Glutamatergic neuron (in vitro differentiated cells): ENCODE data around the gene AJM1. TPM values are rescaled to one million over a fixed set of nuclear protein-coding genes. Genes with fewer than 3 reads are reported as not detected.

Source experiments
- DNase-seq: peaks from one replicate; pipeline ENCODE4 v3.0.0; 2022
- H3K27ac Mint-ChIP-seq: one replicate; pipeline ENCODE4 v1.8.0; 2020; ENCODE audit warnings: mild to moderate bottlenecking, mixed read lengths, inconsistent platforms; ENCODE audit not compliant: unreplicated experiment
- H3K27me3 Mint-ChIP-seq: one replicate; pipeline ENCODE4 v1.8.0; 2020; ENCODE audit warnings: mild to moderate bottlenecking, moderate library complexity, mixed read lengths, inconsistent platforms; ENCODE audit not compliant: unreplicated experiment
- H3K36me3 Mint-ChIP-seq: one replicate; pipeline ENCODE4 v1.8.0; 2020; ENCODE audit warnings: mild to moderate bottlenecking, mixed read lengths, inconsistent platforms; ENCODE audit not compliant: unreplicated experiment
- H3K4me1 Mint-ChIP-seq: one replicate; pipeline ENCODE4 v1.8.0; 2020; ENCODE audit warnings: mild to moderate bottlenecking, low read depth, mixed read lengths, inconsistent platforms; ENCODE audit not compliant: unreplicated experiment
- H3K4me3 Mint-ChIP-seq: one replicate; pipeline ENCODE4 v1.8.0; 2020; ENCODE audit warnings: mild to moderate bottlenecking, mixed read lengths, inconsistent platforms; ENCODE audit not compliant: unreplicated experiment
- H3K9me3 Mint-ChIP-seq: one replicate; pipeline ENCODE4 v1.8.0; 2020; ENCODE audit warnings: mild to moderate bottlenecking, moderate library complexity, mixed read lengths, inconsistent platforms; ENCODE audit not compliant: unreplicated experiment
- total RNA-seq: library from RNA; stranded (reverse); fragmentation: NEBNext Ultra II Directional; extraction: Animal tissue kit (Norgen Biotek cat#: 25700); gene quantifications from one replicate; pipeline ENCODE4 v1.2.1, GENCODE V29; 2021; ENCODE audit not compliant: unreplicated experiment
- TF ChIP-seq, protein P1 (sequence below): fragments of 200-600 bp; sonication (generic); IDR thresholded peaks from one replicate; pipeline ENCODE4 v1.5.0; 2021; ENCODE audit not compliant: partially characterized antibody, unreplicated experiment

Gene AJM1
- total RNA-seq, 1 donor from 2014 or later = 15.3 TPM

DNA sequence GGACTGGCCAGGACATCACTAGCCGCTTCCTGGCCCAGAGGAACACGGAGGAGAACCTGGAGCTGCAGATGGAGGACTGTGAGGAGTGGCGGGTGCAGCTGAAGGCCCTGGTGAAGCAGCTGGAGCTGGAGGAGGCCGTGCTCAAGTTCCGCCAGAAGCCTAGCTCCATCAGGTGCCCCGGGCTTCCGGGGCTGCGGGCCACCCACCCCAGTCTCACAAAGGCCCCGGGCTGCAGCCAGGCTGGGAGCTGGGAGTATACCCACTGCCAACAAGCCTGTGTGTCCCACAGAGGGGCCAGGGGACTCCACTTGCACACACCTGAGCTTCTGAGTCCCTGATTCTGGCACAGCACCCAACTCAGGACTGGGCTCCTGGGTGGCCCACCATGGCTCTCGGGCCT, 36.2 kb upstream of the AJM1 start:
- Mint-ChIP-seq H3K9me3 (peaks cover 26% of the 10 kb centered on the region), H3K36me3 (peaks cover 5% of the 10 kb centered on the region), H3K27me3 (peaks cover 14% of the 10 kb centered on the region), H3K4me1 (peaks cover 15% of the 10 kb centered on the region), H3K4me3 (peak overlapping the region; percentile 81), H3K27ac (no peak overlapping the region)
- TF ChIP-seq, protein P1, sequence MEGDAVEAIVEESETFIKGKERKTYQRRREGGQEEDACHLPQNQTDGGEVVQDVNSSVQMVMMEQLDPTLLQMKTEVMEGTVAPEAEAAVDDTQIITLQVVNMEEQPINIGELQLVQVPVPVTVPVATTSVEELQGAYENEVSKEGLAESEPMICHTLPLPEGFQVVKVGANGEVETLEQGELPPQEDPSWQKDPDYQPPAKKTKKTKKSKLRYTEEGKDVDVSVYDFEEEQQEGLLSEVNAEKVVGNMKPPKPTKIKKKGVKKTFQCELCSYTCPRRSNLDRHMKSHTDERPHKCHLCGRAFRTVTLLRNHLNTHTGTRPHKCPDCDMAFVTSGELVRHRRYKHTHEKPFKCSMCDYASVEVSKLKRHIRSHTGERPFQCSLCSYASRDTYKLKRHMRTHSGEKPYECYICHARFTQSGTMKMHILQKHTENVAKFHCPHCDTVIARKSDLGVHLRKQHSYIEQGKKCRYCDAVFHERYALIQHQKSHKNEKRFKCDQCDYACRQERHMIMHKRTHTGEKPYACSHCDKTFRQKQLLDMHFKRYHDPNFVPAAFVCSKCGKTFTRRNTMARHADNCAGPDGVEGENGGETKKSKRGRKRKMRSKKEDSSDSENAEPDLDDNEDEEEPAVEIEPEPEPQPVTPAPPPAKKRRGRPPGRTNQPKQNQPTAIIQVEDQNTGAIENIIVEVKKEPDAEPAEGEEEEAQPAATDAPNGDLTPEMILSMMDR = no peak
- no peak for DNase-seq

- peaks cover 12% of the 10 kb centered on the region for H3K27me3 Mint-ChIP-seq
Observed at GRCh38 chr9:136806631-136807201, 35.6 kb upstream of the AJM1 start.

GRCh38 chr9:136807281-136808074, 34.8 kb upstream of the AJM1 start, which contains the start of gene RABL6:
RABL6 (plus strand) TSS chr9:136807948; CDS start chr9:136808197, 249 bp downstream.
- peak; percentile 79 for DNase-seq
- H3K4me1 Mint-ChIP-seq = peaks cover 15% of the 10 kb centered on the region
- H3K4me3 Mint-ChIP-seq = peak within 1 kb of the TSS; percentile 96
- TF ChIP-seq, protein P1 = no peak
- peak within 1 kb of the TSS; percentile 90 for H3K27ac Mint-ChIP-seq
- H3K9me3 Mint-ChIP-seq = peaks cover 26% of the 10 kb centered on the region
- peaks cover 5% of the 10 kb centered on the region for H3K36me3 Mint-ChIP-seq
- H3K27me3 Mint-ChIP-seq = peaks cover 12% of the 10 kb centered on the region

More at GRCh38 chr9:136806631-136807201, 35.6 kb upstream of the AJM1 start:
- Mint-ChIP-seq H3K9me3 (peaks cover 26% of the 10 kb centered on the region), H3K4me1 (peaks cover 15% of the 10 kb centered on the region), H3K4me3 (peak overlapping the region; percentile 81), H3K36me3 (peaks cover 5% of the 10 kb centered on the region), H3K27ac (peak overlapping the region; percentile 72)
- TF ChIP-seq, protein P1 = no peak
- DNase-seq = no peak

- DNase-seq = no peak
- Mint-ChIP-seq H3K4me1 (peaks cover 15% of the 10 kb centered on the region), H3K9me3 (peaks cover 26% of the 10 kb centered on the region), H3K4me3 (peak overlapping the region; percentile 96), H3K27me3 (peaks cover 14% of the 10 kb centered on the region), H3K27ac (peak overlapping the region; percentile 90), H3K36me3 (peaks cover 5% of the 10 kb centered on the region)
- TF ChIP-seq, protein P1 = no peak
Observed at GRCh38 chr9:136808075-136808805, 34.0 kb upstream of the AJM1 start.
